WTC11 (cell line): ENCODE data around the gene DSE.

Experiments
- ATF6 ChIP-seq: sonication (generic); formaldehyde crosslinking; IDR thresholded peaks from 2 replicates; pipeline ENCODE4 v1.8.1; 2023; ENCODE audit warnings: mild to moderate bottlenecking, missing genetic modification reagents
- E2F4 ChIP-seq: sonication (generic); formaldehyde crosslinking; IDR thresholded peaks from 2 replicates; pipeline ENCODE4 v1.8.1; 2022; ENCODE audit warnings: low read depth, mild to moderate bottlenecking, moderate library complexity, missing genetic modification reagents, borderline replicate concordance
- IRF1 ChIP-seq: sonication (generic); formaldehyde crosslinking; IDR thresholded peaks from 2 replicates; pipeline ENCODE4 v1.8.0; 2023; ENCODE audit warnings: missing genetic modification reagents
- MYBL2 ChIP-seq: sonication (generic); formaldehyde crosslinking; IDR thresholded peaks from 2 replicates; pipeline ENCODE4 v1.8.1; 2023; ENCODE audit warnings: mild to moderate bottlenecking, moderate library complexity, missing genetic modification reagents
- ZBTB21 ChIP-seq: sonication (generic); formaldehyde crosslinking; IDR thresholded peaks from 2 replicates; pipeline ENCODE4 v1.8.1; 2023; ENCODE audit warnings: mild to moderate bottlenecking, missing genetic modification reagents, borderline replicate concordance

GRCh38 chr6:116434056-116434725 lies 63.4 kb downstream of the DSE start:
- TF ChIP-seq ATF6 (no peak), IRF1 (no peak), ZBTB21 (no peak), MYBL2 (CRISPR knock-in tag) (no peak), E2F4 (no peak)
